Measurements from ENCODE around the gene FAM200A.
"Not testable (repeated sequence)": the region's sequence is repeated elsewhere in the genome, so short reads cannot be mapped to it uniquely, and the experiment has no call there.

FAM200A gene

GRCh38 chr7:99504281-99504602 lies 47.7 kb downstream of the FAM200A start:
- no peak for DNase-seq (ENCODE audit: low read depth in 2 of 2)

GRCh38 chr7:99501236-99501635 lies 50.7 kb downstream of the FAM200A start:
- DNase-seq (ENCODE audit: low read depth in 2 of 2), result not testable (repeated sequence)

DNA sequence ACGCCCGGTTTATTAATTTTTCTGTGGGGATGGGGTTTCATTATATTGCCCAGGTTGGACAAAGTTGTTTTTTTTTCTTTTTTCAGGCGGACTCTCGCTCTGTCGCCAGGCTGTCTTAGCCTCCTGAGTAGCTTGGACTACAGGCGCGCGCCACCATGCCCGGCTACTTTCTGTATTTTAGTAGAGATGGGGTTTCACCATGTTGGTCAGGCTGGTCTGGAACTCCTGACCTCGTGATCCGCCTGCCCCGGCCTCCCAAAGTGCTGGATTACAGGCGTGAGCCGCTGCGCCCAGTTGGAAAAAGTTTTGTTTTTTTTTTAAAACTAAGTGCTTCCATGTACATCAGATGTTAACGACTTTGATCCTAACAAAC lies 51.3 kb downstream of the FAM200A start:
- DNase-seq (ENCODE audit: low read depth in 2 of 2), result no peak

GRCh38 chr7:99499721-99500636 lies 51.9 kb downstream of the FAM200A start, which contains the start of gene ZNF394:
Gene ZNF394 (minus strand): TSS chr7:99500281. CDS start chr7:99500093, 188 bp downstream.
- DNase-seq (ENCODE audit: low read depth in 2 of 2), result peak; percentile 83 to 88

DNA sequence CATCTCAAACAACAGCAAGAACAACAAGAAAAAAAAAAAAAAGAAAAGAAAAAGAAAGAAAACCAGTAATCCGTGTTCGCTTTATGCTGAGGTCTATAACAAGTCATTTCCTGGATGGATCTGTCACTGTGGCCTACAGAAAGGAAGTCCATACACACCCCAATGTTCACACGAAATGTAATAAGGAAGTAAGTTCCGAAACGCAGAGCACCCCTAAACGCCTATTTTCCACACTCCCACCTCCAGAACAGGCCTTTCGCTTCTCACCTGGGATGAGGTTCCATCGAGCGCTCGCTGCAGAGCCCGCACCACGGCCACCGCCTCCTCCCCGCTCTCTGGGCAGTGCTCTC lies 52.6 kb downstream of the FAM200A start:
- DNase-seq (ENCODE audit: low read depth in 2 of 2), result no peak

DNA sequence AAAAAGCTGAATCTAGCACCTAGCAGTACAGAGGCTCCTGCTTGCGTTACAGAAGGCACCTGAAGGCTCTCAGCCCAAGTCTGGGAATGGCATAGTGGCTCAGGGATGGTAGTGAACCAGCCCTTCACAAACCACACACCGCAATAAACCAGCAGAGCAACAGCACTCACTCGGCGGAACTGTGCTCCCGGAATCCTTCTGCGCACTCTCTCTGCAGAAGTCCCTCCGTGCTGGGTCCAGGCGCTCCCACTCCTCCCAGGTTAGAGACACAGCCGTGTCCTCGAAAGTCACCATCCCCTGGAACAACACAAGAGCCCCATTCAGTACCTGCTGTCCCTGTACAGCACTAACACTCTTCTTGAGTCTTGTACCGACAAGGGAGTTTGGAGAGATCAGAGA lies 53.4 kb downstream of the FAM200A start:
- DNase-seq (ENCODE audit: low read depth in 2 of 2), result no peak

GRCh38 chr7:99497766-99498545 lies 54.0 kb downstream of the FAM200A start:
- DNase-seq (ENCODE audit: low read depth in 2 of 2), result no peak
